GM23248 (cell line): ENCODE data around the gene ARID5B.

ENCODE experiments used
- EZH2 ChIP-seq: fragments of 200-600 bp; sonication (generic); IDR thresholded peaks from 2 replicates; pipeline ENCODE4 v1.6.1; 2018; ENCODE audit warnings: antibody characterized with exemption, mild to moderate bottlenecking; ENCODE audit not compliant: insufficient read depth, poor library complexity, severe bottlenecking
- EZH2phosphoT487 ChIP-seq: fragments of 200-600 bp; sonication (generic); IDR thresholded peaks from 2 replicates; pipeline ENCODE4 v1.6.1; 2018; ENCODE audit warnings: antibody characterized with exemption, moderate library complexity, mild to moderate bottlenecking, low read depth; ENCODE audit not compliant: insufficient read depth

DNA sequence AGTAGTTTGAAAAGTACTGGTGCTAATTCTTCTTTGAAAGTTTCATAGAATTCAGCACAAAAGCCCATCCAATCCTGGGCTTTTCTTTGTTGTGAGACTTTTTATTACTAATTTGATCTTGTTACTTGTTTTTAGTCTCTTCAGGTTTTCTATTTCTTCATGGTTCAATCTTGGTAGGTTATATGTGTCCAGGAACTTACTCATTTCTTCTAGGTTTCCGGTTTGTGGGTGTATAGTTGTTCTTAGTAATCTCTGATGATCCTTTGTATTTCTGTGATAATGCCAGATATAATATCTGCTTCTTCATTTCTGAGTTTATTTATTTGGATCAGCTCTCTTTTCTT lies 219.7 kb downstream of the ARID5B start:
- TF ChIP-seq EZH2 (no peak), EZH2phosphoT487 (no peak)
